A549 (cell line): ENCODE data around the gene NMRK1. TPM values are rescaled to one million over a fixed set of nuclear protein-coding genes. Genes with fewer than 3 reads are reported as not detected.

Experiments used
- ATAC-seq, 2 experiments: fragments of 200-7000 bp in 1 of 2; fragments of >200 bp in 1 of 2; cut with Nextera tagmentation in 1 of 2; cut with Tn5 transposase in 1 of 2; 3 replicates each; pipeline versions ENCODE4 v1.8.0 to v1.9.1; 2018 to 2020; ENCODE audit warnings: mild to moderate bottlenecking in 1 of 2, moderate library complexity in 1 of 2
- CTCF ChIA-PET: fragments of 300-600 bp; sonication (Branson Sonifier 250); formaldehyde crosslinking; extraction: SDS; loops from one replicate; lab custom pipeline; 2021; ENCODE audit warnings: antibody characterized with exemption, inconsistent platforms; lab: Yijun Ruan, JAX
- POLR2A ChIA-PET: fragments of 350-600 bp; formaldehyde crosslinking; extraction: SDS; loops from one replicate; lab custom pipeline; 2021; ENCODE audit warnings: antibody characterized with exemption, inconsistent platforms; lab: Yijun Ruan, JAX
- DNase-seq, 2 experiments: peaks; one replicate each; pipeline versions ENCODE4 v3.0.0 to v3.0.0-alpha.2; 2011 to 2016; ENCODE audit warnings: low read depth in 1 of 2, low spot score in 1 of 2
- FAIRE-seq: peaks from 2 replicates; lab custom pipeline; 2011; peaks lifted over from hg19 to GRCh38; lab: Jason Lieb, UNC
- H3K27ac ChIP-seq, 2 experiments: fragments of >200 bp; sonication (Bioruptor Twin); formaldehyde crosslinking; 3 replicates each; pipeline ENCODE4 v1.5.1; 2016 to 2017
- H3K4me1 ChIP-seq: fragments of >200 bp; sonication (Bioruptor Twin); formaldehyde crosslinking; 3 replicates; pipeline ENCODE4 v1.6.1; 2016
- H3K4me2 ChIP-seq: fragments of >200 bp; sonication (Bioruptor Twin); formaldehyde crosslinking; 3 replicates; pipeline ENCODE4 v1.6.1; 2016
- H3K4me3 ChIP-seq: fragments of >200 bp; sonication (Bioruptor Twin); formaldehyde crosslinking; 3 replicates; pipeline ENCODE4 v1.5.1; 2016
- H3K9me3 ChIP-seq: fragments of >200 bp; sonication (Bioruptor Twin); formaldehyde crosslinking; 3 replicates; pipeline ENCODE4 v1.6.1; 2016
- BHLHE40 ChIP-seq: IDR thresholded peaks from 2 replicates; pipeline ENCODE4 v1.6.1; 2012; ENCODE audit warnings: low read depth, low read length, inconsistent platforms
- CBX8 ChIP-seq: fragments of 200-600 bp; sonication (generic); IDR thresholded peaks from 2 replicates; pipeline ENCODE4 v1.6.1; 2016
- CEBPB ChIP-seq, 2 experiments: fragments of >200 bp in 1 of 2; sonication (Bioruptor Twin) in 1 of 2; formaldehyde crosslinking in 1 of 2; IDR thresholded peaks; 2 replicates each; pipeline ENCODE4 v1.6.1; 2012 to 2016
- CHD2 ChIP-seq: fragments of 150-350 bp; IDR thresholded peaks from 2 replicates; pipeline ENCODE4 v1.6.1; 2014; ENCODE audit warnings: low read length; ENCODE audit not compliant: partially characterized antibody
- CTCF ChIP-seq: fragments of >200 bp; sonication (Bioruptor Twin); formaldehyde crosslinking; IDR thresholded peaks from 3 replicates; pipeline ENCODE4 v1.5.1; 2016
- ESRRA ChIP-seq: fragments of 150-350 bp; IDR thresholded peaks from 2 replicates; pipeline ENCODE4 v1.6.1; 2014; ENCODE audit warnings: mild to moderate bottlenecking, low read length, borderline replicate concordance
- FOXS1 ChIP-seq: fragments of 250-450 bp; sonication (Bioruptor Pico); IDR thresholded peaks from 2 replicates; pipeline ENCODE4 v1.5.0; 2020; ENCODE audit warnings: mild to moderate bottlenecking, moderate library complexity
- HES2 ChIP-seq: fragments of >200 bp; sonication (Bioruptor Twin); formaldehyde crosslinking; IDR thresholded peaks from 2 replicates; pipeline ENCODE4 v1.6.1; 2016
- HEYL ChIP-seq: fragments of 250-450 bp; sonication (Bioruptor Pico); IDR thresholded peaks from 2 replicates; pipeline ENCODE4 v1.8.0; 2021; ENCODE audit warnings: mild to moderate bottlenecking, moderate library complexity
- HMGXB4 ChIP-seq: fragments of 250-450 bp; sonication (Bioruptor Pico); IDR thresholded peaks from 2 replicates; pipeline ENCODE4 v1.5.0; 2021; ENCODE audit warnings: mild to moderate bottlenecking, moderate library complexity, borderline replicate concordance
- JUNB ChIP-seq: fragments of >200 bp; sonication (Bioruptor Twin); formaldehyde crosslinking; IDR thresholded peaks from 2 replicates; pipeline ENCODE4 v1.6.1; 2016
- KDM5A ChIP-seq: fragments of 200-600 bp; sonication (generic); IDR thresholded peaks from 2 replicates; pipeline ENCODE4 v1.6.1; 2016; ENCODE audit warnings: antibody characterized with exemption, mild to moderate bottlenecking
- MAX ChIP-seq: IDR thresholded peaks from 2 replicates; pipeline ENCODE4 v1.6.1; 2012
- PHF8 ChIP-seq: fragments of 200-600 bp; sonication (generic); IDR thresholded peaks from 2 replicates; pipeline ENCODE4 v1.6.1; 2016; ENCODE audit warnings: low read depth, mild to moderate bottlenecking, antibody characterized with exemption, moderate library complexity, borderline replicate concordance
- POLR2A ChIP-seq: IDR thresholded peaks from 2 replicates; pipeline ENCODE4 v1.6.1; 2012; ENCODE audit warnings: mild to moderate bottlenecking, low read length
- RFX5 ChIP-seq: fragments of 450-650 bp; IDR thresholded peaks from 2 replicates; pipeline ENCODE4 v1.7.1; 2014; ENCODE audit warnings: antibody characterized with exemption, mild to moderate bottlenecking, moderate library complexity
- RNF2 ChIP-seq: fragments of 200-600 bp; sonication (generic); IDR thresholded peaks from 2 replicates; pipeline ENCODE4 v1.6.1; 2016; ENCODE audit warnings: low read depth, mild to moderate bottlenecking, antibody characterized with exemption, moderate library complexity, borderline replicate concordance
- TP53 ChIP-seq: fragments of 250-450 bp; sonication (Bioruptor Pico); IDR thresholded peaks from 2 replicates; pipeline ENCODE4 v1.5.0; 2021; ENCODE audit warnings: mild to moderate bottlenecking, moderate library complexity
- USF2 ChIP-seq: fragments of 450-650 bp; IDR thresholded peaks from 2 replicates; pipeline ENCODE4 v1.6.1; 2014; ENCODE audit warnings: antibody characterized with exemption
- ZC3H11A ChIP-seq: fragments of 450-650 bp; IDR thresholded peaks from 2 replicates; pipeline ENCODE4 v1.6.1; 2014; ENCODE audit warnings: antibody characterized with exemption, mild to moderate bottlenecking
- ZSCAN20 ChIP-seq: fragments of 250-450 bp; sonication (Bioruptor Pico); IDR thresholded peaks from 2 replicates; pipeline ENCODE4 v1.8.0; 2022; ENCODE audit warnings: mild to moderate bottlenecking, moderate library complexity
- WGBS: methylation state at CpG from one replicate; pipeline ENCODE4 v1.1.6; 2017; ENCODE audit errors: missing lambda C conversion rate; 5-methylcytosine and 5-hydroxymethylcytosine counted together
- polyA plus RNA-seq, 4 experiments: library from polyadenylated mRNA; depleted of rRNA in 3 of 4; stranded (reverse); fragments of >200 nt; fragmentation: RNase III in 1 of 4; extraction: RNeasy Plus Mini Kit Qiagen cat#74134 plus additional on column Dnase treatment in 1 of 4; gene quantifications; 2 replicates in 3 of 4; 3 replicates in 1 of 4; pipeline ENCODE4 v1.2.3, GENCODE V29; 2011 to 2017

The NMRK1 gene
- polyA plus RNA-seq, 2 of the 4 experiments (the other 2 are of a cell fraction) = 7.6 to 10.5 TPM

- no peak overlapping the region for H3K4me2 ChIP-seq
- no peak for ATAC-seq
- no peak overlapping the region for H3K27ac ChIP-seq
- ChIA-PET CTCF (interaction anchor here (1.0 to 1.6 kb wide), 4 partner anchors 17 to 246 kb away, joined by 3 to 5 read pairs (median 4); no protein-coding TSS in a partner anchor), POLR2A (interaction anchor here (1.1 kb wide), 1 partner anchor 9 kb away, joined by 4 read pairs; the partner anchor contains the start of gene CARNMT1)
- no peaks in the 10 kb centered on the region for H3K9me3 ChIP-seq
- WGBS = 93% methylated on average over 1 of the region's 1 CpG
- no peak for DNase-seq
- H3K4me3 ChIP-seq = no peak overlapping the region
- FAIRE-seq = no peak
- TF ChIP-seq USF2 (no peak), RNF2 (no peak), MAX (no peak), ESRRA (no peak), CEBPB (IDR thresholded peaks at IDR 0.05) (no peak), FOXS1 (CRISPR knock-in tag) (no peak), HEYL (no peak), KDM5A (no peak)
- H3K4me1 ChIP-seq = no peaks in the 10 kb centered on the region
These were observed 68.3 kb downstream of the NMRK1 start for GRCh38 chr9:75019654-75020053.

- ChIA-PET POLR2A (interaction anchor here (1.1 kb wide), 1 partner anchor 9 kb away, joined by 4 read pairs; the partner anchor contains the start of gene CARNMT1), CTCF (interaction anchor here (0.6 to 1.0 kb wide), 2 partner anchors 16 to 245 kb away, joined by 3 to 5 read pairs; no protein-coding TSS in a partner anchor)
- DNase-seq = no peak
- no peak for TF ChIP-seq HES2
- TF ChIP-seq BHLHE40 = no peak
- no peak for TF ChIP-seq CEBPB (IDR thresholded peaks at IDR 0.05)
- no peak for TF ChIP-seq CTCF
- TF ChIP-seq CHD2 = no peak
- no peak for TF ChIP-seq HMGXB4 (CRISPR knock-in tag)
- TF ChIP-seq CBX8 = no peak
- TF ChIP-seq POLR2A = no peak
- TF ChIP-seq ZSCAN20 (CRISPR knock-in tag) = no peak
- no peak for TF ChIP-seq JUNB
- TF ChIP-seq RFX5 = no peak
- TF ChIP-seq ESRRA = no peak
- TF ChIP-seq TP53 (CRISPR knock-in tag) = no peak
- TF ChIP-seq ZC3H11A = no peak
- TF ChIP-seq PHF8 = no peak
- 92% methylated on average over 5 of the region's 5 CpGs for WGBS
- H3K27ac ChIP-seq = no peak overlapping the region
- H3K4me2 ChIP-seq = no peak overlapping the region
- H3K4me1 ChIP-seq = no peaks in the 10 kb centered on the region
- no peak for ATAC-seq
- no peak for FAIRE-seq
- H3K9me3 ChIP-seq = no peaks in the 10 kb centered on the region
- H3K4me3 ChIP-seq = no peak overlapping the region
These were observed 68.9 kb downstream of the NMRK1 start for GRCh38 chr9:75019022-75019421.
